Measurements from ENCODE around the gene BOLA2B.

DNA sequence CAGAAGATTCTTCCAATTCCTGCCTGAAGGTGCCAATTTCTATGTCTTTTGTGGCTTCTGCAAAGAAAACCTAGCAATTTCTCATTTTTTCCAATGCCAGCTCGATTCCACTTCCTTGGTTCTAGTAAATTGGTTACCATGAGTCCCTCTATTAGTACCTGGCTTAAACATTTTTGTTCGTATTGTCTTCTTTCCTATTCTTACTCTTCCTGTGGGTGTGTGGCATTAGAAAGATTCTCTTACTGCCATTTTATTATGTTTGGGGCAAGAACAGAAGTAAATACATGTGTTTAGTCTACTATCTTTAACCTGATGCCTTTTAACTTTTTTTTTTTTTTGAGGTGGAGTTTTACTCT, 50.1 kb downstream of the BOLA2B start:
- TF ChIP-seq, protein P1, sequence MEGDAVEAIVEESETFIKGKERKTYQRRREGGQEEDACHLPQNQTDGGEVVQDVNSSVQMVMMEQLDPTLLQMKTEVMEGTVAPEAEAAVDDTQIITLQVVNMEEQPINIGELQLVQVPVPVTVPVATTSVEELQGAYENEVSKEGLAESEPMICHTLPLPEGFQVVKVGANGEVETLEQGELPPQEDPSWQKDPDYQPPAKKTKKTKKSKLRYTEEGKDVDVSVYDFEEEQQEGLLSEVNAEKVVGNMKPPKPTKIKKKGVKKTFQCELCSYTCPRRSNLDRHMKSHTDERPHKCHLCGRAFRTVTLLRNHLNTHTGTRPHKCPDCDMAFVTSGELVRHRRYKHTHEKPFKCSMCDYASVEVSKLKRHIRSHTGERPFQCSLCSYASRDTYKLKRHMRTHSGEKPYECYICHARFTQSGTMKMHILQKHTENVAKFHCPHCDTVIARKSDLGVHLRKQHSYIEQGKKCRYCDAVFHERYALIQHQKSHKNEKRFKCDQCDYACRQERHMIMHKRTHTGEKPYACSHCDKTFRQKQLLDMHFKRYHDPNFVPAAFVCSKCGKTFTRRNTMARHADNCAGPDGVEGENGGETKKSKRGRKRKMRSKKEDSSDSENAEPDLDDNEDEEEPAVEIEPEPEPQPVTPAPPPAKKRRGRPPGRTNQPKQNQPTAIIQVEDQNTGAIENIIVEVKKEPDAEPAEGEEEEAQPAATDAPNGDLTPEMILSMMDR (conservative IDR thresholded peaks at IDR 0.05 in 1 of 2, IDR thresholded peaks at IDR 0.05 in 1 of 2; ENCODE audit: extremely low read depth in 1 of 2, insufficient read depth in 1 of 2, low read depth in 1 of 2, low read length in 2 of 2), result no peak
- no peak for TF ChIP-seq EZH2 (IDR thresholded peaks at IDR 0.05; ENCODE audit: borderline replicate concordance, low read length)
